HG02938 (cell line): ENCODE measurements around the gene SERPINE1.

Experiments used
- ATAC-seq: cut with Tn5 transposase; IDR thresholded peaks from one replicate; pipeline ENCODE4 v1.9.1; 2021; ENCODE audit warnings: mild to moderate bottlenecking, moderate library complexity; ENCODE audit not compliant: unreplicated experiment

The SERPINE1 gene

DNA sequence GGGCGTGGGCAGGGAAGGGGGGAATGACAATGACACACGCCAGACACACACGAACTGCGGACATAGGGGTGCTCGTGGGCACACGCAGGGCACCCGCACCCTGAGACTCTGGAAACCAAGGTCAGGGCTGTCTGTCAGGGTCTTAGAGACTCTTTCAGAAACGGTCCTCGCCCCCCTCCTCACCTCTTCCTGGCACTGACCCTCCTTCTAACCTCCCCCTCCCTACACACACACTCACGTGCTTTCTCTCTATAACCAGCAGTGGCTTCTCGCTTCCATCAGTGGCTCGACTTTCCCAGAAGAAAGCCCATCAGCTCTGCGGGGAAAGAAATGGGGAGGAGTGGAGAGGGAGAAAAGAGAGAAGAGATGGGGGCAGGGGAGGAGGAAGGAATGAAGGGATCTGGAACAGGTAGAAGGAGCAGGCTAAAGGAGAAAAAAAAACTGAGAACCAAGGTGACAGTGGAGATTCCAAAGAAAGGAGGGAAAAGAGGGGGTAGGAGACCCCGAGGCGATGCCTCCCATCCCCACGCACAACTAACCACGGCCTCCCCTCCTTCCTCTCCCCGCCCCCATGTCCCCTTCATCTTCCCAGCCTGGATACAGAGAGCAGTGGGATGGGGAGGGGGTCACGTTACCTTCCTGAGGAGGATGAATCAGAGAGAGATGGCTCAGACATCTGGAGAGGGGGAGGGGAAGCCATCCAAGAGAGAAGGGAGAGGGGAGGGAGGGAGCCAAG lies 40.2 kb downstream of the SERPINE1 start:
- no peak for ATAC-seq

DNA sequence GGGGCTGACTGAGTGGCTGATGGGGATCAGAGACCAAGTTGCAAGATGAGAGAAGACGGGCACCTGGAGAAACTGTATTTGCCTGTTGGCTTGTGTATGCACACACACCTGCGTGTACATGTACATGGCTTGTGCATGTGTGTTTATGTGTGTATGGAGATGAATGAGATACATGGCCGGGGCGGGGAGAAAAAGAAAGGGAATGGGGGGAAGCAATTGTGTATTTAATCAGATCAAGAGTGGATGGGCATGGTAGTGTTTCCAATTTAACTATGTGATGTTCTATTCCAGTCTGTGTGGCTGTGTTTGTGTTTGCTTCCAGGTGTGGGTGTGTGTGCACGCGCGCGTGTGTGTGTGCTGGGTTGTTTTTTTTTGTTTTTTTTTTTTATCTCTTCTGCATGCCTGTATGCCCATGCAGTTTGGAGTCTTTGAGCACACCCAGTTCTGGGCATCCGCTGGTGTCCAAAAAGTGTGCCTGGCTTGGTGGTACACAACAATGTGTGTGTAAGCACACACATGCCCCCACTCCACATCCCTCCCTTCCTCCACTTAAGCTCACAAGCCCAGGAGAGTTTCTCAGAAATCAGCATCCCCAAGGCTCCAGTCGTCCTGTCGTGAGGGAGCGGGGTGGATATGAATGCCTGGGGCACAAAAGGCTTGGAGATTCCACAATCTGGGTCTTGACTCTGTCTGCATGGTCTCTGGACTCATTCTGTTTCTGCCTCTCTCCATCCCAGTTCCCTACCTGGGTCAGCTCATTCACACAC lies 40.9 kb downstream of the SERPINE1 start:
- ATAC-seq: no peak

DNA sequence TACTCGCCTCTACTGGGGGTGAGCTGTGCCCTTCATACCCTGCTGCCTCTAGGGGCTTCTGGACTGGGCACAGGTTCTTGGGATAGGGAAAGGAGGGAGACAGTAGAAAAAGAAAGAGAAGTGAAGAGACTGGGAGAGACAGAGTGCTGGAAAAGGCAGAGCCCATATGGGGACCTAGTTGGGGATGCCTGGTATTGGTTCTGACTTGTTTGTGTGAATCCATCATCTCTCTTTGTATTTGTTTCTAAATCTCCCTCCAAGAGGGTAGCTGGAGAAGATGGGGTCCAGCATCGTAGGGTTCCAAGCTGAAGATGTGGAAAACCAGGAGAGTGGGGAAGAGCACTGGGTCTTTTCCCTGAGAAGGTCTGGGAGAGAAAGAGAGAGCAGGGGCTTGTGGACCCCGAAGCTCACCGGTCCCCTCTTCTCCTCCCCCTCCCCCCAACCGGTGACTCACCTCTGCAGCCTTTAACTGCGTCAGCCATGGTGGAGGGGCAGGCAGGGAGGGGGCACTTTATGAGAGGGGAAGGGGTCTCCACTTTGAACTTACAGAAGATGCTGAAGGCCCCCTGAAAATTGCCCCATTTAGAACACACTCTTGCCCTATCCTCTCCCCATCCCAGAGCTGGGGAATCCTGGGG lies 41.6 kb downstream of the SERPINE1 start:
- no peak for ATAC-seq

DNA sequence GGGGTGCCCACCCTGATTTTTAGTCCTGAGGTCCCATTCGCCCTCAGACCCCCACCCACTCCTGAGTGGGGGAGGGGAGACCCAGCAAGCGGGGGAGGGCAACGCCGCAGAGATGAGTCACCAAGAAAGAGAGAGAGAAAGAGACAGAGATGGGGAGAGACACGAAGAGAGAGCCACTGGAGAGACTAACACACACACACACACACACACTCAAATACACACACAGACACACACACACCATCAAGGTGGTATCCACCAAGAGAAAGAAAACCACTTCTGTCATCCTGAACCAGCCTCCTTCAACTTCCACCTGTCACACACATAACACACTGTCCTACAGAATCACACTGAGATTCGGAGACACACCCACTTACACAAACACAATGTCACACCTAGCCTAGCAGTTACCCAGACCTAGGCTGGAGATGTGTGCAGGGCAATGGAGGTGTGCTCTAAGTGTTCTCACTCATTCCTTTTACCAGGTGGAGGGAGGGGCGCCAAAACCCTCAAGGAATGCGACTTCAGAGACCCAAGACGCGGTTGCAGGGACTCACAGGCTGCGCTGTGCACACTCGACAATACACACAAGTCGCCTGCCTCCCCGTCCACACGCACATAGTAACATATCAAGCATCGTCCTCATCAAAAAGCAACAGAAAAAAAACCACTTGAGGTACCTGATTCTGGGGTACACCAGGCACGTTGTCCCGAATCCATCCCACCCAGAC lies 42.4 kb downstream of the SERPINE1 start:
- ATAC-seq: no peak

DNA sequence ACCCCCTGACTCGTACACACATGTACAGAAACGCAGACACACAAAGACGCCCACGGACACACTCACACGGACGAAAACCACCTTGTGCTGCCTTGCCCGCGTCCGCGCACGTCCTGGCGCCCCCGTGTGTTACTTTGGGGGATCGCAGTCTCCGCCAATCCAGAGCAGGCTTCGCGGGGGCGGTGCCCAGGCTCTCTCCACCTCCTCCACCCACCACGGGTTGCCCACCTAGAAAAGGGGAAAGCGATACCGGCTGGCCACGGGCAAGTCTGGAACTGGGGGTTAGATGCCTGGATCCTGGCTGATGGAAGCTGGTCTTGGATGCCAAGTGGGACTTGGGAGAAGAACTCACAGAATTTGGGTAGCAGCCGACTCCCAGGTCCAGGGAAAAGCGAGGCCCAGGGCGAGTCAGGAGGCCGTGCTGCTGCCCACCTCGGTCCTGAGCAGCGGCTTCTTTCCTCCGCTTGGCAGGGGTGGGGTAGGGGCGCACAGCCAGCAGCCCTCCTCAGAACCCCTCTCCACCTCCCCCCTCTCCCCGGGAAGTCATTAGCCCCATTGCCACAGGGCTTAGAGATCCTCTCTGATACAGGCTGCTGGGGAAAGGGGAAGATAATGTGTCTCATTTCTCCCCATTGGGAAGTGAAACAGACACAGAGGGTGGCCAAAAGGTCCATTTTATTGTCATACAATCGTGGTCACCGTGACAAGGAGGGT lies 43.1 kb downstream of the SERPINE1 start:
- no peak for ATAC-seq

DNA sequence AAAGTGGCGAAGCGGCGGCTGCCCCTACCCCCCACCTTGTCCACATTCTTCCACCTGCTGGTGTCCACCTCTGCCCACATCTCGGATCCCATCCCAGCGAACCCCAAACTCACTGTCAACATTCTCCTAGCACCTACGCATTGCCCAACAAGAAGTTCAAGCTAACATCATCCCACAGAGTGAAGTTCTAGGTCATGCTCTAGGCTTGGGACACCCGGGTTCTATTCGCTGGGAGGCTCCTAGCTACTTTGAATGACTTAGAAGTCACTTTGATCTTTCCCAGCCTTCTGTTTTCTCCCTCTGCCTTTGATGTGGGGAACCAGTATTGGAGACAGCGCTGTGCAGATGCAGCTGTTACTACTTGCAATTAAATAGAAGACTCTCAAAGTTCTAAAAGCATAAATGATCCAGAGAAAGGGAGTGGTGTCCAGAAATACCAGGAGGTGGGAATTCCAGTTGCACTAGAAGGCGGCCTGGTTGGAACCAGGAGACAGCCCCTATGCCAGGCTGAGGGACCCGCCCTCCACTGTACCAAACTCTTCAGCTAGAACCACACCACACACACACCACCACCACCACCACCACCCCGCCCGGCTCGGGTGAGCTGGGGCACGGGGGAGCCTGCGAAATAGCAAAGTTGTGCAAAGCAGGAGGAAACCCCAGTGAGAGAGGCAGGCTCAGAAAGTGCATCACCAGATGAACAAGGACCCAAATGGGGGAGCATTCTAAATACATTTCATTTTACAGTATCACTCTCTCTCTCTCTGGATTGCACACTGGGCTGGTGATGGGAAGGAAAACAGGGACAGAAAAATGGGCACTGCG lies 43.9 kb downstream of the SERPINE1 start:
- ATAC-seq: no peak

DNA sequence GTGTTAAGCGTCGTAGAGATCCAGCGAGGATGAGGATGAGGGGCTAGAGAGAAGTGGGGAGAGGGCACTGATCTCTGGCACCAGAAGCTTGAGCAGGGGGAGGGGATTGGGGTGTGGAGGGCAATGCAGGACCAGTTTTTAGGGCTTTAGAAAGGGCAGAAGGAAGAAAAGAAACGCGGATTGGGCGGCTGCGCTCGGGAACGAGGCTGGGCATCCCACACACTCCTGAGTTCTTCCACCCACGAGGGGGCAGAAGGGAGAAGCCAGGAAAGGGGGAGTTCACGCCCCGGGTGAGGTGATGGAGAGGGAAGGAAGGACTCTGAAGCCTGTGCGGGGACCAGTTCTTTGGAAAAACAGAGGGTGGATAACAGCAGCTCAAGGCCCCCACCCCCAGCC lies 44.5 kb downstream of the SERPINE1 start:
- ATAC-seq: no peak

DNA sequence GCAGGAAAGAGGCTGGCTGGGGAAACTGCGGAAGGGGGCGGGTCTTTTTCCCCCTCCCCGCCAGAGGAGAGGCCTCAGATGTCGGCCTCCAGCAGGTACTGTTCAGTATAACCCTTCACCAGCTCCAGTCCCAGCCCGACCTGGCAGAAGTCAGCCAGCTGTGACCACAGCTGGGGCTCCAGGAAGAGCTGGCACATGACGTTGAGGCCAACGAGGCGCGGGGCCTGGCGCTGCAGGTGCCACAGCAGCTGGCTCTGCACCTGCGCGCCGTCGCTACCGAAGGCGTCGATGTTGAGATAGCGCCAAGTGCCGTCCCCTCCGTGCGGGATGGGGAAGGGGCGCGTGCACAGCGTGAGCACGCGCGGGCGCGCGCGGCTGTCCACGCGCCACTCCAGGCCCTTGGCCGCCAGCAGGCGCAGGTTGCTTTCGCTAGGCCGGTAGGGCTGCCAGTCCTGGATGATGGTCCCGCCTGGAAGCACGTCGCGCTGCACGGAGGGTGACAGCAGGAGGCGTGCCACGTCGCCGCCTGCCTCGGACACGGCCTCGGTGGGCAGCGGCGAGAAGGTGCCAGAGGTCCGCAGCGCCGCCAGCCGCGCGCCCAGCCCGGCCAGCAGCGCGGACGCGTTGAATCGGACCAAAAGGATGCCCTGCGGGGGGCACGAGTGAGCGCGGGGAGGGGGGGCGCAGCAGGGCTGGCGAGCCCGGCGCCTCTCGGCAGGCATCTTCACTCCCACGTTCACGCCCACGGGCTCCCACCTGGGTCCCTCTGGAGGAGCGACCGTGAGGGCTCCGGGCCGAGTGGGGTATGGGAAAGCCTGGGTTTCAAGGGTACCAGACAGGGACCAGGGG lies 45.3 kb downstream of the SERPINE1 start:
- no peak for ATAC-seq

DNA sequence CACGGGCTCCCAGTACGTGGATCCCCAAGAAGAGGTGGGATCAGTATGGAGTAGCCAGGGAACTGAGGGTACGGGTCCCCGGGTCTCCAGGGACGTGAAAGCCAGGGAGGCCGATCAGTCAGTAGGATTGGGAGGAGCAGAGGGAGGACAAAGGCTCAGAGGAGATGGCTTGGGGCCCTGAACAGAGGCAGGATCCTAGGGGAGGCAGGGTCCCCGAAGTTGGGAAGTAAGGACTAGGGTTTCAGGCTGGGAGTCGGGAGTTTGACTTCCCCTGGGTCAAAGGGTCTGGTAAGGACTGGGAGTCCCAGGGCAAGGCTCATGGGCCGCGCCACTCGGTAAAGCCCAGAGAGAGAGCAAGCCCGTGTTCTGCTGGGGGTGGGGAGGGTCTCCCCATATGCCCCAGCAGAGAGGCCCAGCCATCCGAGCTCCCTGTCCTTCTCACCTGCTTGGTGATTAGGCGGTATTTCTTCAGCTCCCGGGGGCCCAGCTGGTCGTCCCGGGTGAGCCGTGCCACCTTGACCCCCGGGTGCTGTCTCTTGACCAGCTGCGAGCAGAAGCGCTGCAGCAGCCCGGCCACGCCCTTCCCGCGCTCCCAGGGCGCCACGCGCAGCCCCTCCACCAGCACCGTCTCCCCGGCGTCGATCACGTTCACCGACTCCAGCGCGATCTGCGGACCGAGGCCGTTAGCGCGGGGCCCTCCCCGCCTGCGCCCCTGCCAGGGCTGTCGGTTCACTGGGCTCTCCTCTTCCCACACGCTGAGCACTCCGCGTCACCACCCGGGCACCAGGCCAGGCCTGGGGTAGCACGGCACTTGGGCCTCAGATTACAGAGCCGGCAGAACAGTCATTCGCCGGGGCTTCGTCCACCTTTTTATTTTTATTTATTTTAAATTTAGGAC lies 46.2 kb downstream of the SERPINE1 start:
- no peak for ATAC-seq

DNA sequence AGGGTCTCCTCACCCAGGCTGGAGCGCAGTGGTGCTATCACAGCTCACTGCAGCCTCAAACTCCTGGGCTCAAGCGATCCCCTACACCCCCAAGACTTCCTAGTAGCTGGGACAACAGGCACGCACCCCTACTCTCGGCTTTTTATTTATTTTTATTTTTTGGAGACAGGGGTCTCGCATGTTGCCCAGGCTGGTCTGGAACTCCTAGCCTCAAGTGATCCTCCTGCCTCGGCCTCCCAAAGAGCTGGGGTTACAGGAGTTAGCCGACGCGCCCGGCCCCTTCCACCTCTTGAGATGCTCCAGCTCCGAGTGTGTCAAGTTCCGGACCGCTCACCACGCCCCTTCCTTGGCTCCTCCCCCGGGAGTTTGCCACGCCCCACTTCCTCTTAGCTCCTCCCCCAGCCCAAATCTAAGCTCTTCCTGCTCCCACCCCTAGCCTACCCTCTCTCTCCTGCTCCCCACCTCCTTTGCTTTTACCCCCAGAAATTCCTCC lies 46.9 kb downstream of the SERPINE1 start:
- no peak for ATAC-seq

DNA sequence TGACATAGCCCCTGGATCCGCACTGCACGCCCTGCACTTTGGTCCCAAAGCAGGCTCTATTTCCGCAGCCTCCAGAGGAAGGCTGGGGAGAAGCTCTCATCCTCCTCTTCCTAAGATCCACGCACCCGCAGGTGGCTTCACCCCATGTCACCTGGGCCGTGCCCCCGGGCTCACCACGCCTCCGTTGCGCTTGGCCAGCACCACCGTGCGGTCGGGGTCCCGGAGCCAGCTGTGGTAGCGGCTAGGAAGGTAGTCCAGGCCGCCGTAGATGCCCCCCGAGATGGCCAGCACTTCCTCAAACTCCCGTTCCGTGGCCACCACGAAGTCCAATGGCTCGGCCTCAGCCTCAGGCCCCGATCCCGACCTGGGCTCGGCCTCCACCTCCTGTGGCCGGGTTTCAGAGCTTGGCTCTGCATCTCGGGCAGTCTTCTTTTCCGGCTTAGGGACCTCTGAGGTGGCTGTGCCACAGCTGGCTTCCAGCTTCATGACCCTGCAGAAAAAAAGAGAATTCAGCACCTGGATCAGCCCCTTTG lies 47.5 kb downstream of the SERPINE1 start:
- no peak for ATAC-seq

DNA sequence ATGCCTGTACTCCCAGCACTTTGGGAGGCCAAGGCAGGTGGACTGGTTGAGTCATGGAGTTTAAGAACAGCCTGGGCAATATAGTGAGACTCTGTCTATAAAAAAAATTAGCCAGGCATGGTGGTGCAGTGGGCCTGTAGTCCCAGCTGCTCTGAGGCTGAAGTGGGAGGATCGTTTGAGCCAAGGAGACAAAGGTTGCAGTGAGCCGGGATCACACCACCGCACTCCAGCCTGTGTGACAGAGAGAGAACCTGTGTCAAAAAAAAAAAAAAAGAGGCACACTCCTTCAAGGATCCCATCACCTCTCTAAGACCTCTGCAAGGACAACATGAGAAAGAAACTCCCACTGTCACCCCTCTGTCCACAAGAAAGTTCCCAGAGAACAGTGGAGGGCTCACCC lies 48.8 kb downstream of the SERPINE1 start:
- ATAC-seq: no peak

DNA sequence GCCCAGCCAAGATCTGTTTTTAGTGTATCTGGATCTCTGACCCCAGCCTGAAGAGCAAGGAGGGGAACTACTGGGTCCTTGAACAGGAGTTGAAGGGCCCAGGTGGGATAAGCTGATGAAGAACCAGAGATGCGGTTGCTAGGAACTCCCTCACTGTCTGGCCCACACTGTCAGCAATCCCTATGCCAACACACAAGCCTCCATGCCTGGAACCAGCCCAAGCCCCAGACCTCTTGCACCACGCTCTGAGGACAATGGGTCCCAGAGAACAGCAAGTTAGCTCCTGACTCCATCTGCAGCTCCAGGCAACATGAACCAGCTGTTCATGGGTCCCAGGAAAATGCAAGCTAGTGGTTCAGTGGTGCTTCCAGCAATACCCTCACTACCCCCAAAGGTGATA lies 50.7 kb downstream of the SERPINE1 start:
- ATAC-seq: no peak

DNA sequence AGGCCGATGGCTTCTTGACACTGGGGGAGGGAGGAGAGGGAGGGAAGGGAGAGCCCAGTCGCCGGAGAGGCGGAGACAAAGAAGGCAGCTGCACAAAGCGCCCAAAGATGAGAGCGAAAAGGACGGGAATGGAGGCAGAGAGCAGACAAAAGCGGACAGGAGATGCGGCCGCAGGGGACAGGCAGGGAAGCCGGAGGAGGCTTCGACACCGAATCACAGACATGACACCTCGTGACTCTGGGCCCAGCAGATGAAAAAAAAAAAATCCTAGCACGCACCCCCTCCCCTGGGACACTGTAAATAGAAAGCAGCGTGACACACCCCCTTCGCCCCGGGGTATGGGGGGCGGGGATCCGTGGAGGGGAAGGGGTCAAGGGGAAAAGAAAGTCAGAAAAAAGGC lies 52.2 kb downstream of the SERPINE1 start:
- no peak for ATAC-seq

DNA sequence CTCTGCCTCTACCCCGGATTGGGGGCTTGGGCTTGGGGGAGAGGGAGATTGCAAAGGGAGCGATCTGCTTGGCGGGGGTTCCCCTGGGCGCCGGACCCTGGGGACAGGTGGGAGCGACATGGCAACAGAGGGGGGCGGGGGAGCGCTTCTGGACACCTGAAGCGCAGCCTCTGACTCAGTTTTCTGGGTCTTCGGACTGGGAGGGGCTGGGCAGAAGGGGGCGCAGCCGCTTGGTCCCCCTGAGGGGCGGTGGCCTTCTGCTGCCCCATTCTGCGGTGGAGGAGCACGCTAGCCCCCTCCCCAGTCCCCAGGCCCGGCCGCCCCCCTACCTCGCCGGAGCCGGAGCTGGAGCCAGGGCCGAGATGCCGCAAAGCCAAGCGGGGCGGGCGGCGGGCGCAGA lies 52.8 kb downstream of the SERPINE1 start:
- ATAC-seq: no peak

DNA sequence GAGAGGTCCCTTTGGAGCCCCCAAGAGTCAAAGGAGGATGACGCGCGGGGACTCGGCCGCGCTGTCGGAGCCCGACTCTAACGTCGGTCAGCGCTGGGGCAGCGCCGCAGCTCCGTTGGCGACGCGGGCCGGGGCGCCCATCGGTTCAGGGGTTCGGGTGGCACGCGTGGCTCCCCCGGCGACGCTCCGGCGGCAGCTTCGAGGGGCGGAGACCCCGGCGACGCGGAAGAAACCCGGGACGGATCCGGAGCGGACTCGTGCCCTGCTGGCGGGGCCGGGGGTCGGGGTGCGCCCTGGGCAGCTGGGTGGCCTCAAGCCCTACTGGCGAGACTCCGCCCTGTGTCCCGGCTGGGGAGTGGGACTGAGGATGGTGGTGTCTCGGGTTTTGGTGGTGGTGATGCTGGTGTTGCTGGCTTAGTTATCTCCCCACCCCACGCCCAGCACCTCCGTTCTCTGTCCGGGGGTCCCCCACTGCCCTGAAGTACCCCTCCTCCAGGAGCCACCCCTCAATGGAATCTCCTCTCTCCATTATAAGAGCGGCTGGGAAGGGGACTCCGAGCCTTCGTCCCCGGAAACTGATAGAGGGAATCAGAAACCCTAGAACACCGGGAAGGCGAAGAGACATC lies 53.3 kb downstream of the SERPINE1 start, which contains the start of gene NAT16:
NAT16 (minus strand) TSS at position 164 of the 626 bp plus-strand sequence. CDS start 5,486 bp downstream, outside the sequence.
- no peak for ATAC-seq
